Measurements from ENCODE around the gene MYRF. TPM values are rescaled to one million over a fixed set of nuclear protein-coding genes. Genes with fewer than 3 reads are reported as not detected.

MYRF gene
- total RNA-seq, 1 donor from 2014 or later = 1.6 TPM

GRCh38 chr11:61826930-61827570 lies 74.6 kb downstream of the MYRF start:
- no peak for TF ChIP-seq CTCF (IDR thresholded peaks at IDR 0.05)
- no peaks in the 10 kb centered on the region for H3K9me3 Mint-ChIP-seq (ENCODE audit: low read depth)
- H3K4me3 Mint-ChIP-seq (ENCODE audit: unreplicated experiment) = peak overlapping the region; percentile 90
- peaks cover 39% of the 10 kb centered on the region for H3K4me1 Mint-ChIP-seq (ENCODE audit: low read depth)
- no peaks in the 10 kb centered on the region for H3K27me3 Mint-ChIP-seq (ENCODE audit: low read depth)
- H3K36me3 Mint-ChIP-seq (ENCODE audit: low read depth) = no peaks in the 10 kb centered on the region
- DNase-seq (ENCODE audit: low spot score) = no peak
- peak overlapping the region; percentile 87 for H3K27ac Mint-ChIP-seq (ENCODE audit: unreplicated experiment)

- Mint-ChIP-seq H3K4me3 (ENCODE audit: unreplicated experiment) (peak within 1 kb of the TSS; percentile 90), H3K9me3 (ENCODE audit: low read depth) (no peaks in the 10 kb centered on the region), H3K4me1 (ENCODE audit: low read depth) (peaks cover 42% of the 10 kb centered on the region), H3K27ac (ENCODE audit: unreplicated experiment) (peak within 1 kb of the TSS; percentile 93), H3K36me3 (ENCODE audit: low read depth) (no peaks in the 10 kb centered on the region), H3K27me3 (ENCODE audit: low read depth) (no peaks in the 10 kb centered on the region)
- TF ChIP-seq CTCF (IDR thresholded peaks at IDR 0.05) = peak; percentile 44
- DNase-seq (ENCODE audit: low spot score) = peak; percentile 99
Observed at GRCh38 chr11:61827571-61828378, 75.3 kb downstream of the MYRF start, which contains the start of gene FADS2. Gene FADS2, plus strand, starts transcription at chr11:61828300. Its CDS starts 91 bp downstream, at chr11:61828391.

GRCh38 chr11:61828379-61828628 lies 75.9 kb downstream of the MYRF start:
- H3K36me3 Mint-ChIP-seq (ENCODE audit: low read depth) = no peaks in the 10 kb centered on the region
- no peak for TF ChIP-seq CTCF (IDR thresholded peaks at IDR 0.05)
- peak overlapping the region; percentile 90 for H3K4me3 Mint-ChIP-seq (ENCODE audit: unreplicated experiment)

GRCh38 chr11:61828629-61829407 lies 76.4 kb downstream of the MYRF start:
- H3K9me3 Mint-ChIP-seq (ENCODE audit: low read depth) = no peaks in the 10 kb centered on the region
- TF ChIP-seq CTCF (IDR thresholded peaks at IDR 0.05) = peak; percentile 75
- no peak for DNase-seq (ENCODE audit: low spot score)
- peaks cover 52% of the 10 kb centered on the region for H3K4me1 Mint-ChIP-seq (ENCODE audit: low read depth)
- H3K27ac Mint-ChIP-seq (ENCODE audit: unreplicated experiment) = peak overlapping the region; percentile 93
- H3K27me3 Mint-ChIP-seq (ENCODE audit: low read depth) = no peaks in the 10 kb centered on the region
- peak overlapping the region; percentile 90 for H3K4me3 Mint-ChIP-seq (ENCODE audit: unreplicated experiment)
- peaks cover 4% of the 10 kb centered on the region for H3K36me3 Mint-ChIP-seq (ENCODE audit: low read depth)

More at GRCh38 chr11:61828379-61828628, 75.9 kb downstream of the MYRF start:
- DNase-seq (ENCODE audit: low spot score) = no peak
- Mint-ChIP-seq H3K27me3 (ENCODE audit: low read depth) (no peaks in the 10 kb centered on the region), H3K9me3 (ENCODE audit: low read depth) (no peaks in the 10 kb centered on the region), H3K27ac (ENCODE audit: unreplicated experiment) (peak overlapping the region; percentile 93), H3K4me1 (ENCODE audit: low read depth) (peaks cover 46% of the 10 kb centered on the region)

- H3K4me3 Mint-ChIP-seq (ENCODE audit: unreplicated experiment) = peak overlapping the region; percentile 90
- DNase-seq (ENCODE audit: low spot score) = no peak
- peaks cover 61% of the 10 kb centered on the region for H3K4me1 Mint-ChIP-seq (ENCODE audit: low read depth)
- H3K27me3 Mint-ChIP-seq (ENCODE audit: low read depth) = no peaks in the 10 kb centered on the region
- peaks cover 4% of the 10 kb centered on the region for H3K36me3 Mint-ChIP-seq (ENCODE audit: low read depth)
- TF ChIP-seq CTCF (IDR thresholded peaks at IDR 0.05) = no peak
- no peaks in the 10 kb centered on the region for H3K9me3 Mint-ChIP-seq (ENCODE audit: low read depth)
- H3K27ac Mint-ChIP-seq (ENCODE audit: unreplicated experiment) = peak overlapping the region; percentile 90
Observed at GRCh38 chr11:61829806-61830205, 77.4 kb downstream of the MYRF start.
